WERI-Rb-1 (cell line): ENCODE data around the gene PRPF6.
A peak's percentile ranks its signal among the peaks of the same experiment; 100 is the strongest.

Experiments used
- DNase-seq: peaks from one replicate; pipeline ENCODE4 v3.0.0-alpha.2; 2020
- H3K27ac ChIP-seq: fragments of 250-450 bp; sonication (Bioruptor Pico); 2 replicates; pipeline ENCODE4 v1.5.1; 2020; ENCODE audit warnings: mild to moderate bottlenecking, moderate library complexity
- H3K27me3 ChIP-seq: fragments of 250-450 bp; sonication (Bioruptor Pico); 2 replicates; pipeline ENCODE4 v1.5.1; 2021; ENCODE audit warnings: mild to moderate bottlenecking, low read depth, moderate library complexity; ENCODE audit not compliant: insufficient read depth, severe bottlenecking
- H3K36me3 ChIP-seq: fragments of 250-450 bp; sonication (Bioruptor Pico); 2 replicates; pipeline ENCODE4 v1.5.1; 2020; ENCODE audit warnings: mild to moderate bottlenecking, moderate library complexity
- H3K4me3 ChIP-seq: 2 replicates; pipeline ENCODE4 v1.5.1; 2011; ENCODE audit warnings: low read depth, mild to moderate bottlenecking, control low read depth, low read length
- H3K9me3 ChIP-seq: fragments of 250-450 bp; sonication (Bioruptor Pico); 2 replicates; pipeline ENCODE4 v1.5.1; 2021; ENCODE audit warnings: mild to moderate bottlenecking, moderate library complexity; ENCODE audit not compliant: severe bottlenecking
- TF ChIP-seq, protein P1 (sequence below): IDR thresholded peaks from 2 replicates; pipeline ENCODE4 v1.5.1; 2011; ENCODE audit warnings: low read depth, mild to moderate bottlenecking, control low read depth, inconsistent platforms, low read length

The PRPF6 gene

DNA sequence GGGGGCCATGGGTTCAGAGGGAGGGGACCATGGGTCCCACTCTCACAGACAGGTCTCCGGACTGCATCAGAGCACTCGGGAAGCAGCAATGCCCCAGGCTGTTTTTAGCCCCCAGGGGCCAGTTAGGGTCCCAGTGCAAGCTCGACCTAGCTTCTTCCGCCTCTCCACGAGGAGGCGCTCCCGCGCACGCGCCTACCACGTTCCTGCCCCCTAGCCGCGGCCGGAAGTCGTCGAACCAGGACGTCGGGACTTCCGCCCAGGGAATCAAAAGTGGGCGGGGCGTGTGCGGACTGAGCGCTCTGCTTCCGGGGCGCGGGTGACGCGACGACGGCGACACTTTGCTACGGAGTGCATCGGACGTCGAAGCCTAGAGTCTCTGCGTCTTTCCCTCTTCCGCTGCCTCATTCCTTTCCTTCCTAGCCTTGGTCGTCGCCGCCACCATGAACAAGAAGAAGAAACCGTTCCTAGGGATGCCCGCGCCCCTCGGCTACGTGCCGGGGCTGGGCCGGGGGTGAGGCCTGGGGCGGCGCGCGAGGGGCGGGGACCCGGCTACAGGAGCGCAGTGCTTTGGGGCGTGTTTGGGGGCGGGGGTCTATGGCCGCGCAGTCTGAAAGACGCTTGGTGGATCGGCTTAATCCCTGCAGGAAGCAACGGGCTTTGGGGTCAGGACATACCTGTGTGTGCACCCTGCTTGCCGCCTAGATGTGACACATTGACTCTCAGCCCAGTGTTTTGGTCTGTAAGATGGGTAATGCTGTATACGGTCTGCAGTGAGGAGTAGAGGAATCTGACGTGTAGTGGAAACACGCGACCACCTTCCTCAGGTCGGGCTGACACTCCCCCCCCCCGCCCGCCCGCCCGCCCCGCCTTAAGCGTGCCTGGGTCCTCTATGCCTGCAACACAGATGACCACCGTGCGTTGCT is at the start of gene PRPF6:
Gene PRPF6, plus strand, starts transcription at position 327 of the 923 bp plus-strand sequence. Its CDS starts 114 bp downstream, at position 441.
- Histone ChIP-seq H3K27me3 (no peaks in the 10 kb centered on the region), H3K9me3 (no peaks in the 10 kb centered on the region), H3K27ac (peak within 1 kb of the TSS; percentile 94), H3K4me3 (peak within 1 kb of the TSS; percentile 62), H3K36me3 (peaks cover 8% of the 10 kb centered on the region)
- peak; percentile 88 for DNase-seq
- TF ChIP-seq, protein P1, sequence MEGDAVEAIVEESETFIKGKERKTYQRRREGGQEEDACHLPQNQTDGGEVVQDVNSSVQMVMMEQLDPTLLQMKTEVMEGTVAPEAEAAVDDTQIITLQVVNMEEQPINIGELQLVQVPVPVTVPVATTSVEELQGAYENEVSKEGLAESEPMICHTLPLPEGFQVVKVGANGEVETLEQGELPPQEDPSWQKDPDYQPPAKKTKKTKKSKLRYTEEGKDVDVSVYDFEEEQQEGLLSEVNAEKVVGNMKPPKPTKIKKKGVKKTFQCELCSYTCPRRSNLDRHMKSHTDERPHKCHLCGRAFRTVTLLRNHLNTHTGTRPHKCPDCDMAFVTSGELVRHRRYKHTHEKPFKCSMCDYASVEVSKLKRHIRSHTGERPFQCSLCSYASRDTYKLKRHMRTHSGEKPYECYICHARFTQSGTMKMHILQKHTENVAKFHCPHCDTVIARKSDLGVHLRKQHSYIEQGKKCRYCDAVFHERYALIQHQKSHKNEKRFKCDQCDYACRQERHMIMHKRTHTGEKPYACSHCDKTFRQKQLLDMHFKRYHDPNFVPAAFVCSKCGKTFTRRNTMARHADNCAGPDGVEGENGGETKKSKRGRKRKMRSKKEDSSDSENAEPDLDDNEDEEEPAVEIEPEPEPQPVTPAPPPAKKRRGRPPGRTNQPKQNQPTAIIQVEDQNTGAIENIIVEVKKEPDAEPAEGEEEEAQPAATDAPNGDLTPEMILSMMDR: peak; percentile 84

DNA sequence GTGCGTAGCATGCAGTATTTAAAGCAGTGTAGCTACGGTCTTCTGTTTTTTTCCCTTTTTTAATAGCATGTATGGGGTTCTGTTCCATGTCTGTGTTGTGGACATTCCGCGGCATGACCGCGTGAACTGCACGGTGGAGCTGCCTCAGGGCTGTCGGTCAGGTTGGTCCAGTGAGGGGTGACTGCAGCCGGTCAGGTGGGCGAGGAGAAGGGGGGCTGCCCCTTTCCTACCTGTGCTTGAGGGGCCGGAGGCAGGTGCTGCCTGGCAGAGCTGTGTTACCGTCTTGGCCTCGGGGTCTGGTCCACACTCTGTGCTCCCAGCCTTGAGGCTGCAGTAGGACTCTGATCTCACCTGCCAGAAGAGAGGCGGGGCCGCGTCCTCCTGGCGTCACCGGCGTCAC is 49.2 kb upstream of the PRPF6 start:
- peaks cover 18% of the 10 kb centered on the region for H3K36me3 ChIP-seq

DNA sequence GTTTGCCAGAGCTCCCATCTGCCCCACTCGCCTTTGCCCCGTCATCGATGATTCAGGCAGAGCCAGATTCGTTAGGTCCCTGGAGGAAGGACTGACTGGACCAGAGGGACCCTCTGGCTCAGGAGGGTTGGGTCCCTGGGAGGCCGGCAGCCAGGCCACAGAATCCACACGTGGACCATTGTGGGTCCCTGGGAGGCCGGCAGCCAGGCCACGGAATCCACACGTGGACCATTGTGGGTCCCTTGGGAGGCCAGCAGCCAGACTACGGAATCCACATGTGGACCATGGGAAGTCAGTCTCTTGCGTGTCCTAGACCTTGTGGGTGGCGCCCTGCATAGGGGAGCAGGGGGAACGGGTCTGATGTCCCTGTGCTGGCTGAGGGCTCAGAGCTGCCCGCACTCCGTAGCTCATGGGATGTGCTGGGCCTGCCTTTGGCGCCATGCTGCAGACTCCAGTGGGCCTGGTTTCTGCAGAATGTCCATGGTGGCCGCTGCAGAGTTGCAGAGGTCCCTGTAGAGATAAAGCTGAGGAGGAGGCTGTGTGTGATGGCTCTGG is 48.2 kb upstream of the PRPF6 start:
- H3K27me3 ChIP-seq: no peaks in the 10 kb centered on the region
- no peaks in the 10 kb centered on the region for H3K9me3 ChIP-seq
- H3K36me3 ChIP-seq: peaks cover 18% of the 10 kb centered on the region
- H3K27ac ChIP-seq: no peak overlapping the region
- DNase-seq: no peak
- TF ChIP-seq, protein P1: no peak
- H3K4me3 ChIP-seq: no peak overlapping the region

More for the DNA sequence above, 49.2 kb upstream of the PRPF6 start:
- TF ChIP-seq, protein P1: no peak
- H3K27ac ChIP-seq: no peak overlapping the region
- no peaks in the 10 kb centered on the region for H3K27me3 ChIP-seq
- no peak overlapping the region for H3K4me3 ChIP-seq
- H3K9me3 ChIP-seq: no peaks in the 10 kb centered on the region
- DNase-seq: no peak

GRCh38 chr20:63933646-63934045 is 47.3 kb upstream of the PRPF6 start:
- no peak overlapping the region for H3K4me3 ChIP-seq
- no peaks in the 10 kb centered on the region for H3K9me3 ChIP-seq
- H3K27ac ChIP-seq: no peak overlapping the region
- TF ChIP-seq, protein P1: no peak
- no peak for DNase-seq
- no peaks in the 10 kb centered on the region for H3K27me3 ChIP-seq
- peaks cover 11% of the 10 kb centered on the region for H3K36me3 ChIP-seq

GRCh38 chr20:63934271-63935068 is 46.5 kb upstream of the PRPF6 start:
- Histone ChIP-seq H3K27ac (no peak overlapping the region), H3K36me3 (peaks cover 11% of the 10 kb centered on the region), H3K4me3 (no peak overlapping the region), H3K27me3 (no peaks in the 10 kb centered on the region), H3K9me3 (no peaks in the 10 kb centered on the region)
- TF ChIP-seq, protein P1: peak; percentile 44; the same call in 1 of the 2 replicates
- DNase-seq: no peak
